Stimulated activated CD8-positive, alpha-beta memory T cell treated with anti-CD3 and anti-CD28 coated beads, Interleukin-7, amount 100 ng/mL, for 48 hours (primary cell): ENCODE results near the gene ALX4.

Experiments used
- DNase-seq, 2 donors: peaks; one replicate each; pipeline ENCODE4 v3.0.0-alpha.2; 2020; ENCODE audit warnings: low read depth in 1 of 2; ENCODE audit errors: extremely low read depth in 1 of 2

ALX4 gene

DNA sequence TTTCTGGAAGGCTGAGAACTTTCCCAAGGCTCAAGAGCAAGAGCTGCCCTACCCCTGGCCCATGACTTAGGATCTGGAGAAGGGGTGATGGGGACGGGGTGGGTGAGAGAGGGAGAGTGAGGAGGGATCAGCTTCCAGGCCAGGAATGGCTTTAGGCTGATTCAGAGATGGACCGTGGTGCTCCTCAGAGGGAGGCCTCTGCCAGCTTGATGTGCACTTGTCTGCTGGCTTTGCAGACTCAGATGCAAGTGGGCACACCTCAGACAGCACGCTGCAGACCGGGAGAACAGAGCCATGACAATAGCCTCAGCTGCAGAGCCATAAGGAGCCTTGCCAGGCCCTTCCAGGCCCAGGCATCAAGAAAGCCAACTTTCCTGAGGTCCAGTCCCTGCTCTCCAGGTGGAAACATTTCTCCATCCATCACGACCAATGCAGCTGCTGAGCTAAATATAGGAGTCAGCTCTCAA lies 41.3 kb downstream of the ALX4 start:
- DNase-seq: no peak

DNA sequence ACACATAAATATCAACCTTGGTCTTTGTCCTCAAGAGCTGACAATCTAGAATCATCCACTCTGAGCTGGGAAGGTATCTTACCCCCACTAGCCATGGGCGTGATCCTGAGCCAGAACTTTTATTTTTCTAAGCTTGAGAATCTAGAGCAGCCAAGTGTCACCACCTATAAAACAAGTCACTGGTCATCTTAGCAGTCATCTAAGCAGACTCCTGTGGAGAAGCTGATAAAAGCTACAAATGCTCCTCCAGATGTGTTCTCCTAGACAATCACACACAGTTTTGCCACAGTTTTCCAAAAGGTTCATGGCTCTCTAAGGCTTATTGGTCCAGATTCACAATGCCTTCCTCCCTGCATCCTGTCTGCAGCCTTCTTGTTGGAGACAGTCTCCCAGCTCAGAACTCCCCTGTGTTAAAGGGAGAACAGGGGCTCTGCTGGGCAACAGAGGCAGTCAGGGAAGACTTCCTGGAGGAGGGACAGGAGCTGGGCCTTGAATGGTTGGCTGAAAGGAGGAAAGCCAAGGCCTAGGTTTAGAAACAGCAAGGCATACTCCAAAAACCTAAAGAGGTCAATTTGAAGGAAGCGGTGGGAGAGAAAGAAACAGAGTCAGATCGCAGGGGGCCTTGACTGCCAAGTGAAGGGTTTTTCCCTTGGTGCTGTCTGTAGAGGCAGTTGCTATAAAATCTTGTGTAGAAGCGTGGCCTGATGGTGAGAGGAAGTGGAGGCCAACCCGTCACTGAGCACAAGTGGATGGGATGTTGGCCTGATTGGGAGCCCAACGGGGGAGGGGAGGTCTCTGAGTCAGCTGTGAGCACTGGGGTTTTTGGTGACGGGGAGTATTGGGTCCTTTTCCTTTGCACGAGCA lies 42.0 kb downstream of the ALX4 start:
- no peak for DNase-seq

DNA sequence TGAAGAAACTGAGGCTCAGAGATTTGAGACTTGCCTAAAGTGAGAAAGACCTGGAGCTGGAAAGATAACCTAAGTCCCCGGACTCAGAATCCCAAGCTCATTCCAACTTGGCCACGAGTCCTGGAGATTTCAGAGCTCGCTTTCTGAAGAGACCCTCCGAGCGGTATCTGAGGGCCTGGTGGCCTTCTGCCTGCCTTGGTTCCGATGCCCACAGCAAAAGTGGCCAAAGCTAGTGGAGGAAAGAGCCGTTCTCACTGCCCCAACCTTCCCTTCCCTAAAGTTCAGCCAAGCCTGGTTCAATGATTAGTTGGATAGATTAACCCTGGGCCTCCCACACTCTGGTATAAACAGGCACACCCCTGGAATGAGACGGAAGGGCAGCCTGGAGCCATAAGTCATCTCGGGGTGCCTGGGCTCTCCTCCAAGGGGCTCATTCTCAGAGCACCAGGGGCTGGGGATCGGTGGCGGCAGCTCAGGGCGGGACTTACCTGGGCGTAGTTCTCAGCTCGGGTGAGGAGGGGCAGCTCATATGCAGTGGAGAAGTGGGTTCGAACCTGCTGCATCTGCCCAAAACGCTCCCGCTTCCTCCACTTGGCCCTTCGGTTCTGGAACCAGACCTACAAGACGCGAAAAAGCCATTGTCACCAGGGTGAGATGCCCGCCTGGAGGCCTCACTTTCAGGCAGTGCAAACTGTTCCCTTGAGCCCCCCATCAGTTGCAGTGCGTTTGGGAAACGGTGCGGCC lies 42.8 kb downstream of the ALX4 start:
- DNase-seq: no peak

DNA sequence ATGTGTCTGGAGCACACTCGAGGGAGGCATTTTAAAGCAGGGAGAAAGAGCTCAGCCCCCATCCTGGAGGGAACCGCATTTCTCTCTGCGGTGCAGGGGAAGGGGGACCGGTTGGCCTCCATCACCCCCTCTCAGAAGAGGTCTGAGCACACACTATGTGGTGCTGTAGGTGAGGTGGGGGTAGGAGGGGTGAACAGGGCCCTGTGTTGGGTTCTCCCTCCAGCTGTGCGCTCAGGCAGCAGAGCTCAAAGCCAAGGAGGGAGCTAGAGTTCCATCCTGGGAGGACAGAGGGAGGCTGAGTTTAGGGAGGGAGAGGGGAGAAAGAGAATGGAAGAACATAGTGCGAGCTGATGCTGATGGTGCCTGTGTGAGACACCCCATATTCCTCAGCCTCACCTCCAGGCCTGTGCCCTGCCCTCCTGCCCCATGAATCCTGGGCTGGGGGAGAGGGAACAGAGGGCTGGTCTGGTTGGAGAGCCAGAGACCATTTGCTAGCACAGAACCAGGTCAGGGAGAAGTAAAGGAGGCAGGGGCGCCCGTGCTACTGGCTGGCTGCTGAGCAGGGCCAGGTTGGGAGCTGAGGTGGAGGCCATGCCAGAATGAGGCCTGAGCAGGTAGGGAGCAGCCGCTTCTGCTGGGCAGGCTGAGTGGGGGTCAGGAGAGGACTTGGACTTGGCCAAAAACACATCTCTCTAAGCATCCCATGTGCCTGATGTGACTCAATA lies 43.7 kb downstream of the ALX4 start:
- DNase-seq: no peak

DNA sequence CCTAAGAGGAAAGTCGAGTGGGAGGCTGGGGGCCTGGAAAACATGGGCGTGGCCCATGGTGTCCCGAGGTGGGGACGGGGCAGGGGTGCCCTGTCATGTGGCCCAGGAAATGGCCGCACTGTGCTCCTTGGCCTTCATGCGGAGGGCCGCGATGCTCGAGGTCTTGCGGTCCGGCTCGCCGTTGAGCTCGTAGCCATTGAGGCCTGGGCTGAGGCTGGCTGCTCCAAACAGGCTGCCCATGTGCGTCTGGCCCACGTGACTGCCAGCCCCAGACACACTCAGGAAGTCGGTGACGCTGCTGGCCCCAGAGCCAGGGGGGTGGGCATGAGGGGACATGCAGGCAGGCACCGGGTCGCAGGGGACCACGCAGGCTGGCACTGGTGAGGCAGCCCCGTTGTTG lies 45.2 kb downstream of the ALX4 start:
- no peak for DNase-seq

DNA sequence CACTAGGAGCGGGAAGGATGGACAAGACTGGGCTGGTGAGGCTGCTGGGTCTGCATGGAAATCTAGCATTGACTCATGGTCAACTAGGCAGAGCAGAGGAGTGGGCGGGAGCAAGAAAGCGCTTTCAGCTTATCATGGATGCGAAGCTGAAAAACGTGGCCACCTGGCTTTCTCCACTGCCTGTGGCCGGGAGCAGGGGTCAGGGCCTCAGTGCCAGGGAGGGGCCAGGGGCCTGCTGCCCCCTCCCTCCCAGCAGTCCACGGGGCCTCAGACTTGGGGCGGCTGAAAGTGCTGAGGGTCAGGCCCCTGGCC lies 45.5 kb downstream of the ALX4 start:
- no peak for DNase-seq

DNA sequence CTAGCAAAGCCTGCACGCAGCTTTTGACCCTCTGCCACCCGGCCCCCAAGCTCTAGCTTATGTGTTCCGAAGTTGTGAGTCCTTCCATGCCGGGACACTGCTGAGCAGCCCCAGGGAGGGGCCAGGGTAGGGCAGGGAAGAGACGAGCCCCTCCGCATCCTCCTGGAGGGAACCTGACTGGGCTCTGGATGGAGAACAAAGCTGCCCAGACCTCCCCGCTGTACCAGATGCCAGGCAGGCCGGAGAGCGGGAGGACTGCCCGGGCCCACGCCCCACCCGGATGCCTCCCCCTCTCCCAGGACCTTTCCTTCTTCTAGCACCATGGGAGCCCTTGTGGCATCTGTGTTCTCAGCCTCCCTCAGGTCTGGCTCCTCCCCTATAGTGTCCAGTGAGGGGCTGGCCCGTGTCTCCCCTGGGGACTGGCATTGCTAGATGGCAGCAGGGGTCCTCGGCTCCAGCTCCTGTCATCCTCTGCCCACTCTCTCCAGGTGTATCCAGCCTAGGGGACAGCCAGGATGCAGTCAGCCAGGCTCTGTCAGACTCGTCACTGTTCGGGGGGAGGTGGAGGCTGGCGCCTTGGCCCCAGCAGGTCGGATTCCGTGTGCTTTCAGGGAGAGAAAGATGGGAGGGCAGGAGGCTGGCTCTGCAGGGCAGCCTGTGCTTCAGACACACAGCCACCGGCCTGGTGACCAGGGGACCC lies 46.1 kb downstream of the ALX4 start:
- DNase-seq: no peak

DNA sequence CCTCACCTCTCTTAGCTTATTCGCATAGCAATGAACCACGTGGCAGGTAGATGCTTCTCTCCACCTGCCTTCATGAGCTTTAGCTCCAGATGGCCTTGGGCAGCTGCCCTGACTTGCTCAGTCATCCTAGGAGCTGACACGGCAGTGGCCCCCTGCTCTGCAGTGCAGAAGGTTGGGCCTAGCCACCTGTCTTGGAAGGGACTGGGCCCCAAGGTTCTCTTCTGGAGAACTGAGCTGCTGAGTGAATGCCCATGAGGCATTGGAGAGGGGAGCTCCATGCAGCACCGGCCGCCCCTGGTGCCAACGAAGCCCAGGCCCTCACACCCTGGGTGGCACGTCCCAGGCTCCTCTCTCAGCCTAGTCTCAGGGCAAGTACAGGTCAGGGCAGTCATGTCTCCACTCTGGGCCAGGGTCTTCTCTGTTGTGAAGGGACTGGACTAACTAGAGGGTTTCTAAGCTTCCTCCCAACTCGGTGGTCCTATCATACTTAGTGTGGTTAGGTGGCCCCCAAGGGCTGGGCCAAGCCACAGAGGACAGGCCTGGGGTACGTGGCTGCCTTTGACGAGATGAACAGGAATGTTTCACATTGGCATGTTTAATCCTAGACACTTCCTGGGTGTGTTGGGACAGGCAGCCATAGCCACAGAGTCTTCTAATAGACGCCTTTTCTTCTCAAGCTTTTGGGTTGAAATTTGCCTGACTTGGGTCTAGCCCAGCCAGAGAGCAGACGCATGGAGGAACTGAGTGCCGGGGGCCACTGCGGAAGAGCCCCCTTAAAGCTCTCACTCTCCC lies 47.9 kb downstream of the ALX4 start:
- DNase-seq: no peak

DNA sequence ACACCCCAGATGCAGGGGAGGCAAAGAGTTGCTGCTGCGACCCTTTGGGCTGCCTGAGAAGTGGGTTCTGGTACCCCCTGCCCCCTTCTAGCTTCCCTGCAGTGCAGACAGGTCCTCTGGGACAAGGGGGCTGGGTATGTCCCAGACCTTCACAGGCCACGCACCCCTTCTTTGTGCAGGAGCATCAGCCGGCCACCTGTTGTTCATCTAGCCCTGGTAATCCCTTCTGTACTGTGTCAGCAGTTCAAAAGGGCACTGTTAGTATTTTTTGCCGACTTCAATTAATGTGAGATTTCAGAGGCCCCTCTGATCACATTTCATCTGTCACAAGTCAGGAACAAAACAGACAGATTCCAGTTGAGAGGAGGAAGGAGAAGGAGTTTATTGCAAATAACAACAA lies 49.9 kb downstream of the ALX4 start:
- no peak for DNase-seq

DNA sequence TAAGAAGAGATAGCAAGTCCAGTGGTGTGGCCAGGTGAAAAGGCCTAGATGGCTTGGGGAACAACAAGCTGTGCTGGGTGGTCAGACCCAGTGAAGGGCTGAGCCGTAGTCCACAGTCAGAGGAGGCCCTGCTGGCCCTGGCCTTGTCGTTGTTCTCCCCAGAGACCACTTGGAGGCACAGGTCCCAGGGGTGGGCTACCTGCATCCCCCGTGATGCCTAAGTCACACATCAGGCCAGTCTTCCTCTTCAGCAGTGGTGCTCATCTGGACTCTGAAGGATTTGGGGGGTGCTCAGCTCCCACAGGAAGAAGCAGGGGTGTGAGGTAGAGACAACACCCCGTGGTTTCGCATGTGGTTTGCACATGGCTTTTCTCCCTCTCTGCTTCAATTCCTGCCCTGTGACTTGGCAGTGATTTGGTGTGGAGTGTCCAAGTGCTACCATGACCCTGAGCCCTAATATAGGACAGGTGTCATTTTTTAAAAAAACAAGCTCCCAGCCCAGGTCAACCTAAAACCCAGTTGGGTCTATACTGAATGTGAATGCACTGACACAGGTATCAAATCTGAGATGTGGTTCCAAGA lies 51.0 kb downstream of the ALX4 start:
- no peak for DNase-seq

DNA sequence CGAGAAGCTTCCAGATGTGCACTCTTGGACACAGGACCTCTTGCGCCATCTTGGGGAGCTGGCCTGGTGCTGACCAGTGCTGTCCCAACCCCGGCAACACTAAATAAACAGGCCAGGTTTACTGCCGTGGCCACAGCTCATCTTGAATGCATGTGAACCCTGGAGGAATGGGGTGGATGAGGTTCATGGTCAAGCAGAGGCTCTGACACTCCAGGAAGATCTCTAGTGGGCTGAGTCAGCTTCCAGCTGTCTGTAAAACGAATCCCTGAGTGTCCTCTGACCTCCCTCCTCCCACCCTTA lies 51.8 kb downstream of the ALX4 start:
- no peak for DNase-seq

DNA sequence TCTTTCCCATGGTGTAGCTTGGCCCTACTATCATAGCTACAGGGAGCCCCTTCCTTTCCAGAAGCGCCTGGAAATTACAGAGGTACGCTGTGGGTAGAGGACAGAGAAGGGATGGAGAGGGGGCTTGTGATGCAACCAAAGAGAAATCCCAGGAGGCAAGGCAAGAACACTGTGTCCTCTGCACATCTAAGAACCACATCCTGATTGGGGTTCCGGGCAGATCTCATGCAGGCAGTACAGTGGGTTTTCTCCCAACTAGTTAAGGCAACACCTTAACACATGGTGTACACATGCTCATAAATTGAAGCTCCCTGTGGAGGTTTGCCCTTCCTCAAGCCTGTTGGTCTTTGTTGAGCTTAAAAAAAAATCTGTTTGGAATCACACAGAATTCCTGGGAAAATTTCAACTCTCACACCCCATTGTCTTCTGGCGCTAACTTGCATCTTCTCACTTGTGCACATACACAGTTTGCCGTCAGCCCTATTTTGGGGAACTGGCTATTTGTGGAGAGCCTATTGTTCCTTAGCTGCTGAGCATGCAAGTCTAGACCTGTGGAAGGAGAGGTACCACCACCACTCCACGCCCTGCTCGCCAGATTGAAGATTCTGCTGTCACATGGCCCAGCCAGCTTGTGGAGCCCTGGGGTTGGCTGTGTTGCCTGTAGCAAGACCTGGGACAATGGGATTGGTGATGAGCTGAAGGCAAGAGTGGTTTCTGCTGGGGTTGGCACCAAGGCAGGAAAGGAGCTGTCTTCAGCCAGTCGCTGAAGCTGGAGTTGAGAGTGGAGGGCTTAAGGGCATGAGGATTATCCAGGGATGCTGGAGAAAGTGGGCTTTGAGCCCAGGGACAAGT lies 52.4 kb downstream of the ALX4 start:
- DNase-seq: no peak

DNA sequence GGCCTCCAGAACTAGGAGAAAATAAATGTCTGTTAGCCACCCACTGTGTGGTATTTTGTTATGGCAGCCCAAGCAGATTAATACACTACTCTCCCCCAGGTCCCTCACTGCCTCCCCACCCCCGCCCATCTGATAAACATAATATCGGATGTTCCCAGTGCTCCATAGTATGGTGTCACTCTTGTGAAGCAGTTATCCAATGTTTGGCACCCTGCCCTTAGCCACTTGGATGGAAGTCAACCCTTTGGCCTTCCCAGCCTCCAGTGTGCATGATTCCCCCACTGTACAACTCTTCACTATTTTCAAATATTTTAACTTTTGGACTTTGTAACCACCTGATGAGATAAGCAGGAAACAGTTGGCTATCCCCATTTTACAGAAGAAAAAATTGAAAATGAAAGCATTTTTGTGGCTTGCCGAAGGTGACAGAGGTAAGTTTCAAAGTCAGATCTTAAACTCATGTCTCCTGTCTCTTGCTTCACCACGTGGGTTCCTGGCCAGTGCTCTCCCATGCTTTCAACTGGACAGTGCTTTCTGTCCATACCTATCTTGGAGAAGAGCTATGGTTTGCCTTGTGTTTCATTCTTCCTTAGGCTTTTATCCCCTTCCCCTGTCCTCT lies 53.2 kb downstream of the ALX4 start:
- no peak for DNase-seq

DNA sequence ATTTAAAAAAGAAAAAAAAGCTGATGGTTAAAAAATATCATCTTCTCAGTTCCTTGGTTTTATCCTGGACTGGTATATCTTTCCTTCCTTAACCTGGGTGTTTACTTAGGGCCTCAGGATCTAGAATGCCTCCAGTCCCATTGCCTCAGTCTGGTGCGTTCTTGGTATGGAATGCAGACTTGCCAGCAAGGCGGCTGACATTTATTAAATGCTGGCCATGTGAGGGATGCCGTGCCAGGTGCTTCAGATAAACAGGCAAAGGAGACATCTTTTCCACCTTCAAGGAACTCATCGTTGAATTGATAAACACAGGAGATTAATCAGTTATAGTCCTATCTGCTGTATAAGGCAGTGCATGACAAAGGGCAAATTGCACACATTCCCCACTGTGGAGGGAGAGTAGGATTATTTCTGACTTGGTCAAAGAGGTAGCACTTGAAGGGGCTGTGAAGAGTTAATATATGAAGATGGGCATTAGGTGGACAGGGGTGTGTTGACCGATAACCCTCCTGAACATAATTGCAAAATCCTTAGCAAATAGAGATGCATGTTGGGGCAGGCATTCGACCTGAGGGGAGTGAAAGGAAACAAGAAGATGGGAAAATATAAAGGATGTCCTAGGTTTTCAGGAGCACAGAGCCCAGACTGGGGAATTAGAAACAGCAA lies 54.4 kb downstream of the ALX4 start:
- DNase-seq: no peak

DNA sequence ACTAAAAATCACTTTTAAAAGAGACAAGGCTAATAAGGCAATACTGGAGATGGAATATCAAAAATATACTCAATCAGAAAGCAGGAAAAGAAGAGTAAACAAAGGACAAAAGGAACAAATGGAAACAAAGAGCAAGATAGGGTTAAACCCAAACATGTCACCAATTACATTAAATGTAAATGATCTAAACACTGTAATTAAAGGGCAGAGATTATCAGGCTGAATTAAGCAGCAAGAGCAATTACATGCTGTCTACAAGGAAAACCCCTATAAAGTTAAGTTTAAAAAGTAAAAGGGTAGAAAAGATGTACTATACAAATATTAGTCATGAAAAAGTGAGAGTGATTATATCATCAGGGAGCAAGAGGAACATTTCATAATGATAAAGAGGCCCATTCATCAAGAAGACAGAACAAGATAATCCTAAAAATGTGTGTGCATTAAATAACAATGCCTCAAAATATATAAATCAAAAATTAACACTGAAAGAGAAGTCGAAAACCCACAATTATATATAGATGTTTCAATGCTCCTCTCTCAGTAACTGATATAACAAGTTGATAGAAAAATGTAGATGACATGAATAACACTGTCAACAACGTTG lies 56.8 kb downstream of the ALX4 start:
- DNase-seq: no peak

DNA sequence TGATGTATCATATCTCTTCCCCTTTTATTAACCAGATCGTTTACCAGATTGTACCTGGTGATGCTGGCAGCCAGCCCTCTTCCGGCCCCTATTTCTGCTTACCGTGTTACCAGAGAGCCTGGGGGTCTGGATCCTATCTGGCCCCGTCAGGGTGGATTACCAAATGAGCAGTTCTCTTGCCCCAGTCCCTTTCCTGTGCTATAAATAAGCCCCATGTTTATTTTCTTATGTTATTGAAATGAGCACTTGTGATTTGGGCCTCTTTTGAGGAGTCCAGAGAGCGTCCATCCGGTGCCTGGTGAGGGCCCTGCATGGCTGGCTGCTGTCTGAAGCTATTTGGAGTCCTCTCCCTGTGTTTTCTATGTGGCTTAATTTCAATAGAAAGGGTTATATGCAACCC lies 59.5 kb downstream of the ALX4 start:
- no peak for DNase-seq

DNA sequence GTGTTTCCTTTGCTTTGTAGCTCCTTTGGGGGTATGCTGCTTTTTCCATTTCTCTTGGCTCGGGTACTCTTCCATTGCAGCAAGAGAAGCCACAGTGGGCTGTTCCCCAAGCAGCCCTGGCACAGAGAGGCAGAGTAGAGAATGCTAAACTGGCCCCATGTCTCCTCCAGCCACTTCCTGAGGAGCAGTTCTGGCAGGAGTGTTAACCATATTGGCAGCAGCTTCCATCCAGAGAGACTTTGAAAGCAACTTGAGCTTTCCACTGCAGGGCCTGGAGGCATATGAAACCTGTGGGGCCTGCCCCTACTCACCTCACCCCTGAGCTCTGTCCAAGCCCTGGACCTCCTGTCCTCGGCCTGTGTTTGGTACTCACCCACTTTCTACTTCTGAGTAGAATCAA lies 61.8 kb downstream of the ALX4 start:
- DNase-seq: no peak

DNA sequence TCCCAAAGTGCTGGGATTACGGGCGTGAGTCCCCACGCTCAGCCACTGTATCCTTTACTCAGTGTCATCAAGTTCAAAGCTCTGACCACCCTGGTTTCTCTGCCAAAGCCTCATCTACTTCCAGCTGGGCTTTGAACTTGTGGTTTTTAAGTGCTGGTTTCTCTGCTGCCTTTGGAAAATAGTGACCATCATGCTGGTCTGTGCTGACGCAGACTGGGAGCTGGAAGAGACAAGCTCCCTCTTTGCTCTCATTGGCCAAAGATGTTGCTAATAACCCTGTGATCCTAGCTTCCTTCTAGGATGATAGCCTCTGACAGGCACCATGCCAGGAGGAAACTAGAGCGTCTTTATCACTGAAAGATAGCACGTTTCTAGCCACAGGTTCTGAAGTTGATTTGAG lies 62.4 kb downstream of the ALX4 start:
- DNase-seq: no peak
